Progenitor cell of endocrine pancreas (in vitro differentiated cells): Measurements from ENCODE around the gene FMN1. TPM values are rescaled to one million over a fixed set of nuclear protein-coding genes. Genes with fewer than 3 reads are reported as not detected.

Experiments
- DNase-seq: peaks from one replicate; pipeline ENCODE4 v3.0.0; 2021; ENCODE audit warnings: low spot score; ENCODE audit not compliant: unreplicated experiment
- H3K27ac Mint-ChIP-seq: 2 replicates; pipeline ENCODE4 v1.8.0; 2021; ENCODE audit warnings: mild to moderate bottlenecking, moderate library complexity, mixed read lengths
- H3K27me3 Mint-ChIP-seq: 2 replicates; pipeline ENCODE4 v1.8.0; 2021; ENCODE audit warnings: mixed read lengths
- H3K36me3 Mint-ChIP-seq: 2 replicates; pipeline ENCODE4 v1.8.0; 2022; ENCODE audit warnings: mixed read lengths; ENCODE audit not compliant: insufficient read depth
- H3K4me1 Mint-ChIP-seq: 2 replicates; pipeline ENCODE4 v1.8.0; 2021; ENCODE audit warnings: low read depth, mixed read lengths
- H3K4me3 Mint-ChIP-seq: 2 replicates; pipeline ENCODE4 v1.8.0; 2021; ENCODE audit warnings: low read depth, mild to moderate bottlenecking, moderate library complexity, mixed read lengths
- H3K9me3 Mint-ChIP-seq: 2 replicates; pipeline ENCODE4 v1.8.0; 2021; ENCODE audit warnings: low read depth, mixed read lengths
- CTCF ChIP-seq: fragments of 200-600 bp; sonication (generic); IDR thresholded peaks from one replicate; pipeline ENCODE4 v1.5.0; 2021; ENCODE audit warnings: antibody characterized with exemption, mild to moderate bottlenecking; ENCODE audit not compliant: unreplicated experiment
- total RNA-seq: library from RNA; stranded (reverse); gene quantifications from 2 replicates; pipeline ENCODE4 v1.2.1, GENCODE V29; 2021

The FMN1 gene
- total RNA-seq, 1 donor from 2014 or later, result 0.41 TPM

GRCh38 chr15:33161209-33161608 is 33.3 kb downstream of the FMN1 start:
- no peaks in the 10 kb centered on the region for H3K9me3 Mint-ChIP-seq
- peaks cover 2% of the 10 kb centered on the region for H3K27me3 Mint-ChIP-seq
- H3K36me3 Mint-ChIP-seq, result no peaks in the 10 kb centered on the region
- no peak overlapping the region for H3K4me3 Mint-ChIP-seq
- no peak overlapping the region for H3K27ac Mint-ChIP-seq
- TF ChIP-seq CTCF, result no peak
- no peak for DNase-seq
- H3K4me1 Mint-ChIP-seq, result no peaks in the 10 kb centered on the region

GRCh38 chr15:33160581-33161165 is 33.8 kb downstream of the FMN1 start:
- no peaks in the 10 kb centered on the region for H3K4me1 Mint-ChIP-seq
- H3K9me3 Mint-ChIP-seq, result no peaks in the 10 kb centered on the region
- no peaks in the 10 kb centered on the region for H3K36me3 Mint-ChIP-seq
- no peak overlapping the region for H3K27ac Mint-ChIP-seq
- TF ChIP-seq CTCF, result no peak
- no peak overlapping the region for H3K4me3 Mint-ChIP-seq
- no peak for DNase-seq
- H3K27me3 Mint-ChIP-seq, result peaks cover 5% of the 10 kb centered on the region

GRCh38 chr15:33159726-33160453 is 34.6 kb downstream of the FMN1 start:
- no peaks in the 10 kb centered on the region for H3K4me1 Mint-ChIP-seq
- DNase-seq, result no peak
- H3K4me3 Mint-ChIP-seq, result no peak overlapping the region
- no peaks in the 10 kb centered on the region for H3K36me3 Mint-ChIP-seq
- H3K9me3 Mint-ChIP-seq, result no peaks in the 10 kb centered on the region
- H3K27ac Mint-ChIP-seq, result no peak overlapping the region
- no peak for TF ChIP-seq CTCF
- peaks cover 10% of the 10 kb centered on the region for H3K27me3 Mint-ChIP-seq

GRCh38 chr15:33158366-33158765 is 36.1 kb downstream of the FMN1 start:
- peaks cover 22% of the 10 kb centered on the region for H3K27me3 Mint-ChIP-seq
- H3K4me1 Mint-ChIP-seq, result no peaks in the 10 kb centered on the region
- DNase-seq, result no peak
- no peak for TF ChIP-seq CTCF
- no peaks in the 10 kb centered on the region for H3K9me3 Mint-ChIP-seq
- no peaks in the 10 kb centered on the region for H3K36me3 Mint-ChIP-seq
- no peak overlapping the region for H3K27ac Mint-ChIP-seq
- no peak overlapping the region for H3K4me3 Mint-ChIP-seq

- Mint-ChIP-seq H3K4me3 (no peak overlapping the region), H3K27ac (no peak overlapping the region), H3K36me3 (no peaks in the 10 kb centered on the region), H3K27me3 (peaks cover 25% of the 10 kb centered on the region), H3K9me3 (no peaks in the 10 kb centered on the region), H3K4me1 (no peaks in the 10 kb centered on the region)
- no peak for TF ChIP-seq CTCF
- no peak for DNase-seq
Observed at GRCh38 chr15:33157371-33158037, 37.0 kb downstream of the FMN1 start.
